ENCODE data around the gene FIBCD1.

Gene FIBCD1

DNA sequence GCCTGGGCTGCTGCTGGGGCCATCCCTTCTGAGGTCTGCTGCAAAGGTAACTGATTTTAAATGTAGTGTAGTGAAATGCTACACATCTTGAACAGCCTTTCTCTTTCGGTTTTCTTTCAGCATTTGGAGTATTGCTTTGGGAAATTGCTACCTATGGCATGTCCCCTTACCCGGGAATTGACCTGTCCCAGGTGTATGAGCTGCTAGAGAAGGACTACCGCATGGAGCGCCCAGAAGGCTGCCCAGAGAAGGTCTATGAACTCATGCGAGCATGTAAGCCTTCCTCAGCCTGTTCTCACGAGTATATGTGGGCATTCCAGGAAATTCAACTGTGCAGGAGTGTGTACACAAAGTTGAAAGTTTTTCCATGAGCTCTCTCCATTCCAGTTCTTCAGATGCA is 60.8 kb downstream of the FIBCD1 start:
- DNase-seq (ENCODE audit: low read depth): no peak

DNA sequence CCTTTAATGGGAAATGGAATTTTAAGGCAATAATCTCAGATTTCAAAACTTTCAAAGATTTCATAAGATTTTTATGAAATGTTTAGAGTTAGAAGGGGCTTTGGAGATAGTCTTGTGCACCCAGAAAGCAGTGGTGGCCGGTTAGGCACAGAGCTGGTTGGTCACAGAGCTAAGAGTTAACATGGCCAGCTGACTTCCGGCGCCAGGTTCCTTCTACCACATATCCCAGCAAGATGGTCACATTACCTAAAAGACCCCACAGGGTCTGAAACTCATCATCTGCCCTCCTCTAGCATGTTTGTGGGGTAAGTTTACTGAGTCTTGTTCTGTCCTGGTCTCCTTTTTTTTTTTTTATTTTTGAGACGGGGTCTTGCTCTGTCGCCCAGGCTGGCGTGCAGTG is 61.7 kb downstream of the FIBCD1 start:
- no peak for DNase-seq (ENCODE audit: low read depth)

DNA sequence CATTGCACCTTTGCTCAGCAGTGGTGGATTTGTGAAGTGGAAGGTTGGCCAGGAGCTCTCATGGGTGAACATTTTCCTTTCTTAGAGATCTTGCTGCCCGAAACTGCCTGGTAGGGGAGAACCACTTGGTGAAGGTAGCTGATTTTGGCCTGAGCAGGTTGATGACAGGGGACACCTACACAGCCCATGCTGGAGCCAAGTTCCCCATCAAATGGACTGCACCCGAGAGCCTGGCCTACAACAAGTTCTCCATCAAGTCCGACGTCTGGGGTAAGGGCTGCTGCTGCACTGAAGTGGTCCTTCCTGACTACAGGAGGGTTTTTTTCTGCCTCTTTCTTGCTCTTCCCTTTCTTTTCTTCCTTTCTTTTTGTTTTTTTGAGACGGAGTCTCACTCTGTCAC is 64.3 kb downstream of the FIBCD1 start:
- DNase-seq (ENCODE audit: low read depth): no peak

DNA sequence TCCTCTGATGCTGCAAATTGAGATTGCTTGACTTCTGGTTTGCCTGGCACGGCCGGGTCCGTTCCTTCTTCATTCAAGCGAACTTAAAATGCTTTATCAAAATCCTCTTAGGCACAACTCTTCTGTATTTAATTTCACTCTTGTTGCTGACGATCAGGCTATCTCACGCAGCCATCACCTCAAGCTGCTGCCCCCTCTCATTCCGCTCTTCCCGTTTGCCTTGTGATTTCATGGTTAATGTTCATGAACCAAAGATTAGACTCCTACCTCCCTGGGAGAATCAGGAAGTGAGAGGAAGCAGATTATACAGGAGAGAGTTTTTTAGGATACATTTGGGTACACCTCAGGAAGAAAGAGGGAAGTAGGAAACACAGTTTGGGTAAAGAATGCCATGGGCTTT is 65.1 kb downstream of the FIBCD1 start:
- DNase-seq (ENCODE audit: low read depth): no peak

DNA sequence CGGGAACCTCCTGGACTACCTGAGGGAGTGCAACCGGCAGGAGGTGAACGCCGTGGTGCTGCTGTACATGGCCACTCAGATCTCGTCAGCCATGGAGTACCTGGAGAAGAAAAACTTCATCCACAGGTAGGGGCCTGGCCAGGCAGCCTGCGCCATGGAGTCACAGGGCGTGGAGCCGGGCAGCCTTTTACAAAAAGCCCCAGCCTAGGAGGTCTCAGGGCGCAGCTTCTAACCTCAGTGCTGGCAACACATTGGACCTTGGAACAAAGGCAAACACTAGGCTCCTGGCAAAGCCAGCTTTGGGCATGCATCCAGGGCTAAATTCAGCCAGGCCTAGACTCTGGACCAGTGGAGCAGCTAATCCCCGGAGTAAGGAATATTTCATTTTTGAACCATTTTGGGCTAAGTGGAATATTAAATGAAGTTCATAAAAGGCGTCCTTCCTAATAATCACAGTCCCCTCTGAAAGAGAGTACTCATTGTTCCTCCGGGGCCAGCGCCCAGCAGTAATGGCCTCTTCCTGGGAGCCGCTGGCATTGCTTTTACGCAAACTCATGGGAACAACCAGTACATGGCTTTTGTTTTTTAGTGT is 66.0 kb downstream of the FIBCD1 start:
- no peak for DNase-seq (ENCODE audit: low read depth)

DNA sequence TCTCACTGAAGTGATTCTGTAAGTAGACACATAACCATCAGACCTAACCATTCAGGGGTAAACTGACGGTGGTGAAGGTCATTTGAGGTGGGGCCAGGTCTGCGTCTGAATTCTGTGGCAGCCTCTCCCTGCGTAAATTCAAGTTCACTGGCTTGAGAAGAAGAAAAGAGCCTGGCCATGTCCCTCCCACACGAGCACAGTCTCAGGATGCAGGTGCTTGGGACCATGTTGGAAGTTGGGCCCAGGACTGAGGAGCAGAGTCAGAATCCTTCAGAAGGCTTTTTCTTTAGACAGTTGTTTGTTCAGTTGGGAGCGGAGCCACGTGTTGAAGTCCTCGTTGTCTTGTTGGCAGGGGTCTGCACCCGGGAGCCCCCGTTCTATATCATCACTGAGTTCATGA is 66.5 kb downstream of the FIBCD1 start:
- no peak for DNase-seq (ENCODE audit: low read depth)

DNA sequence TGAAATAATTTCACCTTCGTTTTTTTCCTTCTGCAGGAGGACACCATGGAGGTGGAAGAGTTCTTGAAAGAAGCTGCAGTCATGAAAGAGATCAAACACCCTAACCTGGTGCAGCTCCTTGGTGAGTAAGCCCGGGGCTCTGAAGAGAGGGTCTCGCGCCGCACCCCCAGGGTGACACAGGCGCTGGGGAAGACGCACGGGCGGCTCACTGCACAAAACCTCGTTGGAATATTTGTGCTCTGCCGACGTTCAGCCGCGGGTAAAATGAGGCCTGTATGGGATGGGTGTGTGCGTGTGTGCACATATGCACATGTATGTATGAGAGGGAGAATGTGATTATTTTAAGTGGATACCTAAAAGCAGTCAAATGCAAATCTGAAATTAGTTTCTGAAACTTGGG is 67.0 kb downstream of the FIBCD1 start:
- DNase-seq (ENCODE audit: low read depth): no peak

DNA sequence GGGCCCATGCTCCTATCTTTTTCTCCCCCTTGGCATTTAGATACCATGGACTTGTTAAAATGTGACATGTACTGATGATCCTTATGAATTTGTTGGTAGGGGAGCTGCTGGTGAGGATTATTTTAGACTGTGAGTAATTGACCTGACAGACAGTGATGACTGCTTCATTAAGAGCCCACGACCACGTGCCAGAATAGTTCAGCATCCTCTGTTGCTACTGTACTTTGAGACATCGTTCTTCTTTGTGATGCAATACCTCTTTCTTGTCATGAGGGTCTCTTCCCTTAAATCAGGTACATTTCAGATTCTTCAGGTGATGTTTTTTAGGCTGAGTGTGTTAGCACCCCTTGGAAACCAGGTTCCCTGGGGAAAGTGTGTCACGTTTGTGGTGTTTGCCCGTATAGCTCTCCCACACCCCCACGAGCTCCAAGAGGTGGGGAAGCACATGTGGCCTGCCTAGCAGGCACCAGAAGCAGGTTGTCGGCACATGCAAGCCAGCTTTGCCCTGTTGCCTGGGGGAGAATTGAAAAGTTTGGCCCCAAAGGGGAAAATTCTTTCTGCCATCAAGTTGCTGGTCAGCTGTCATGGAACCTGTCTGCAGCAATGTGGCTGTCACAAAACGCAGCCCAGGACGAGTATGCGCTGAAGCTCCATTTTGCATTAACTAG is 67.5 kb downstream of the FIBCD1 start:
- no peak for DNase-seq (ENCODE audit: low read depth)

DNA sequence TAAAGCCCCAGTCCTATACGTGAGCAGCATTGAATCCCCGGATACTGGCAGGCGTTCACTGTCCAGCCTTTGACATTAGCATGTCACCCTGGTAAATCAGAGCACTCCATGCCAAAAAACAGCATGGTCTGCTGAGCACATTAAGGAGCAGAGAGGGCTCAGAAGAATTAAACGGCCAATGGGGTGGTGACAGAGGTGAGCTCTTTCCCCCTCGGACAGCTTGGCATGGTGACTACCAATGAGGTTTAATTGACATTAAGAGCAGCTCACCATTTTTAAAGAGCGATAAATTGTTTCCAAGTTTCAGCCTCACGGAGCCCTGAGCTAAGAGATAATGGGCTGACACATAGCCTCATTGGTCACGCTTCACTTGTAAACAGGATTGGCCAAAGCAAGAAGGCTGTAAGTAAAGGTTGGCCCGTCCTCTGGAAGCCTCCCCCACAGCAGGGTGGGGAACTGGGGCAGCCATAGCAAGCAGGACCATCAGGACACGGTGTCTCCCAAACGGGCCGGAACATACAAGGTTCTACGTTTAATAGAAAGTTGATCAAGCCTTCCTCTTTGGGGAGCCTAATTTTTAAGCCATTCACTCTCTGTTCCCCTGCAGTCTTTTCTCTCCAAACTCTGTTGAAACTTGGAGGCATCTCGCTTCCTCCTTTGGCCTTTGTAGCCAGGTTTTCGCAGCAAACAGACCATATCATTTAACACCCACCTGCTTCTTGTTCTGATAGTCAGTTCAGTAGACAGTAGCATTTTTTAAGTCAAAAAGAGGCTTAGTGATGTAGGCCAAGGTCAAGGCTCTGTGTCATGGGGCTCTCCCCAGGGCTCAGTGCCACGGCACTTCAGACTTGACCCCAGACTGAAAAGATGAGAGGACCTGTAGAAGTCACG is 68.3 kb downstream of the FIBCD1 start:
- DNase-seq (ENCODE audit: low read depth): no peak

DNA sequence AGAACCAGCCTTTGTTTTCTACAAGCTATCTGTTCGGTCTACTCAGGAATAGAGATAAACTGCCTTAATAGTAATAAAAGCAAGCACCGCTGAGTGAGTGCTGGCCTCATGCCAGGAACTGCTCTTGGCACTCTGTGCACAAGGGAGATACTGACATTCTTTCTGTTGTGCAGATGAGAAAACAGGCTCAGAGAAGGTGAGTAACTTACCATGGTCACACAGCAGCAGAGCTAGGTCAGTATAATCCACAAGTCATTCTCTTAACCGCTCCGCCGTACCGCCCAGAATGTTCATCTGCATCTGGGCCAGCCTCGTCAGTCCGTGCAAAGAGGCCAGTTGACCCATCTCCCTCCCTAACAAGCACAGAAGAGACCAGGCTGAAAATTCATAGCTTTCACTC is 69.8 kb downstream of the FIBCD1 start:
- no peak for DNase-seq (ENCODE audit: low read depth)

DNA sequence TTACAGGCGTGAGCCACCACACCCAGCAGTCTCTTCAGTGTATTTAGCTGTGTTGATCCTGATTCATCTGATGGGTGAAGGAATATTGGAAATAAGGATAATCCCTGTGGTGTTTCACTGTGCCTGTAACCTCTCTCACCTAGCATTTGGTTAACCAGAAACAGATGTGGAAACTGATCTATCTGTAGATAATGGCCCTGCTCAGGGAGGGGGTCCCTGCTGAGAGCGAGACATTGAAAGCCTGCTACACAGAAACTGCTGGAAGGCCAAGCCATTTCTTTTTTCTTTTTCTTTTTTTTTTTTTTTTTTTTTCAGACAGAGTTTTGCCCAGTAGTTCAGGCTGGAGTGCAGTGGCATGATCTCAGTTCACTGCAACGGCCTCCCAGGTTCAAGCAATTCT is 70.8 kb downstream of the FIBCD1 start:
- DNase-seq (ENCODE audit: low read depth): no peak

DNA sequence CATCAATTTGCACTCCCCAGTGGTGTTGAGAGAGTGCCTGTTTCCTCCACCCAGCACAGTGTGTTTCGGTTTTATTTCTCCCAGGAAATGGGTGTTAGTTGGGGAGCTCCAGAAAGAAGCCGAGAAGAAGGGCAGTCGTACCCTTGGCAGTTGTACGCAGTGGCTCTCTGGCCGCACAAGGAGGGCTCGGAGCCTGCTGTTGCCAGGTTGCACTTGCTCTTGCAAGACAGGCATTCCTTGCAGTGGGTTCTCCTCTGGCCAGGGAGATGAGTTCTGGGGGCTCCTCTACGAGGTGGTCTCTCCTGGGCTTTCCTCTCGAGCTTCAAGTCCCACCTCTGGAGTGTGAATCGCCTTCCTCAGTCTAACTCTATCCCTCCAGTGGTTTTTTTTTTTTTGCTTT is 71.5 kb downstream of the FIBCD1 start:
- no peak for DNase-seq (ENCODE audit: low read depth)

DNA sequence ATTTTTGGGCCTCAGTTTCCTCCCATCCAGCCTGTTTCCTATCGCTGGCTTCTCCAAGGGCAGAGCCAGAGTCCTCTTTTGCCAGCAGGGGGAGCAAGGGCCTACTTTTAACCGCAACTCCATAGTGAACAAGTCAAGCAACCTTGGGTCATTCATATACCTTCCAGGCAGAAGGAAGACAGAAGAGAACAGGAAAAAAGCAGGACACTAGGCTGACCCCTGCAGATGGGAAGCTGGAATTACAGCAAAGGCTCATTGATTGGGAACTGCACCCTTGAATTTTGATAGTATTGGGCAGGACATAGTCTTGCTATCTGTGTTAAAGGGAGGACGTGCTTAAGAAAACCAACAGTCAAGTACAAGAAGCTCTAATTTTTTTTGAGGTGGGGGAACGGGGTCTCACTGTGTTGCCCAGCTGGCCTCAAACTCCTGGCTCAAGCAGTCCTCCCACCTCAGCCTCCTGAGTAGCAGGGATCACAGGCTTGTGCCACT is 72.5 kb downstream of the FIBCD1 start:
- no peak for DNase-seq (ENCODE audit: low read depth)

DNA sequence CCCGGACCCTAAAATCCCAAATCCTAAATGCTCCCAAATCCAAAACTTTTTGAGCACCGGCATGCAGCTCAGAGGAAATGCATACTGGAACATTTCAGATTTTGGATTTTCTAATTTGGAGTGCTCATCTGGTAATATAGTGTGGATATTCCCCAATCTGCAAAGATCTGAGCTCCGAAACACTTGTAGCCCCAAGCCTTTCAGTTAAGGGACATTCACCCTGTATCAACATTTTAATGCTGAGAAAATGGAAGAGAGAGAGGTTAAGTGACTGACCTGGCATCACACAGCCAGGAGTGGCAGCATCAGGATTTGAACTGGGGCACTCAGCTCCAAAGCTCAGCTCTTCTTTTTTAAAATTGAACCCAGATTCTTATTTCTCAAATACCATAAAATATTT is 73.1 kb downstream of the FIBCD1 start:
- no peak for DNase-seq (ENCODE audit: low read depth)

DNA sequence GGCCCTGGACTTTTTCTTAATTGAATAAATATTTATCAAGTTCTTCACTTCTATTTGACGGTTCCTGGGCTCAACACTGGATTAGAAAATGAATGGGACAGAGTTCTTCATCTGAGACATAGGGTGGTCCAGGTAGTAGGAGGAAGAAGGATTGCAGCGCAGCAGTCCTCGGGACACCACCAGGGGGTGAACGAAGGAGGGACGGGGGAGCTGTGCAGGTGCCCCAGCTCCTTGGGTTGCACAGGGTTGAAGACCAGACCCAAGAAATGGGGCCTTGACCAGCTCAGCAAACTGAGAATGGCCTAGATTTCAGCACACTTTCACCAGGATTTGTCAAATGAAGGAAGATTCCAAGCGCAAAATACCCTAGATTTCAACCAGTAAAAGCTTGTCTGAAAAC is 74.5 kb downstream of the FIBCD1 start:
- no peak for DNase-seq (ENCODE audit: low read depth)

DNA sequence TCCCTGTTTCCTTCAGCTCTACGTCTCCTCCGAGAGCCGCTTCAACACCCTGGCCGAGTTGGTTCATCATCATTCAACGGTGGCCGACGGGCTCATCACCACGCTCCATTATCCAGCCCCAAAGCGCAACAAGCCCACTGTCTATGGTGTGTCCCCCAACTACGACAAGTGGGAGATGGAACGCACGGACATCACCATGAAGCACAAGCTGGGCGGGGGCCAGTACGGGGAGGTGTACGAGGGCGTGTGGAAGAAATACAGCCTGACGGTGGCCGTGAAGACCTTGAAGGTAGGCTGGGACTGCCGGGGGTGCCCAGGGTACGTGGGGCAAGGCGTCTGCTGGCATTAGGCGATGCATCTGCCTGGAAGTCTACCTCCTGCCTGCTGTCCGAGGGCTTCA is 76.3 kb downstream of the FIBCD1 start:
- no peak for DNase-seq (ENCODE audit: low read depth)

DNA sequence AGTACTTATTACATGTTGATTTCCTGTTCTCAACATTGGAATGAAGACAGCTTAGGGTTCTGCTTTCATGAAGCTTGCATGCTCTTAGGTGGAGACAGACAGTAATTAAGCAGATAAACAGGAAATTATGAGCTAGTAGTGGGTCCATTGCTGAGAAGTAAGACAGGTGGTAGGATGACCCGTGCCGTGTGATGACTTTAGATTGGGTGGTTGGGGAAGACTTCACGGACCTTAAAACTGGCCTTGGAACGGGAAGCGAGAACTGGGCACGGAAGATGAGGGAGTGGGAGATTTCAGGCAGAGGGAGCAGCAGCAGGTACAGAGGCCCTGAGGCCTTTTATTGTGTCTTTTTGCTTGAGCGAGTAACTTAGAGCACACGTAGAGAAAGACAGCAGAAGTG is 76.8 kb downstream of the FIBCD1 start:
- no peak for DNase-seq (ENCODE audit: low read depth)

DNA sequence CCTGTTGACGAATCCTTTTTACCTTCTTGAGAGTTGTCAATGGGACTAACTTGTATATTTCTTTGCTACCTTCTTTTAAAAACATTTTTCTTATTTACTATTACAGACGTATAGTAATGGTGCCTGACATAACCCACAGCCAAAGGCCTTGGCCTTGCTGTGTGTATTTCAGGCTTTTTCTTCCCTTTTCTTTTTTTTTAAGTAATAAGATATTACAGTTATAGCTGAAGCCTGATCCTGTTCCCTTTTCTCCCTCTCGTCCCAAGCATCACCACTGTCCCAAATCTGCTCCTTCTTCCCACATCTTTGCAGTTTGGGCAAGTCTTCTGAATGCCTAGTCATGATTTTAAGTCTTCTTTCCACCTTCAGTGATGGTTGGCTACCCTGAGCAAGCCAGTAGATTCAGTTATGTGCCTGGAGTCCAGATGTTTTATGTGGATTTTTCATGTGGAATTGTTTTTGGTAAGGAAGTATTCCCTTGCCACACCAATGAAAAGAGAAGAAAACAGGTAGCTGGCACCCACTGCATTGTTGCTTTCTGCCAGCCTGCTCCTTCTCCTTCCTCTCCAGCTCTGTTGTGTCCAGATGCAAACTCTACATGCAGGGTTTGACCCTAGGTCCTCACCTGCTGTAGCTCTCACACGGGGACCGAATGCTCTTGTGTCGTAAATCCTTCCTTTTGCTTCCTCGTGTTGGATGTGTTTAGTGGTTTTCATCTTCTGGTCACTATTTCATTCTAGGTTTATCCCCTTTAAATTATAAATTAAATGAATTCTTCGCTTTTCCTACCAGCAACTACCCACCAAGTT is 77.5 kb downstream of the FIBCD1 start:
- DNase-seq (ENCODE audit: low read depth): no peak

DNA sequence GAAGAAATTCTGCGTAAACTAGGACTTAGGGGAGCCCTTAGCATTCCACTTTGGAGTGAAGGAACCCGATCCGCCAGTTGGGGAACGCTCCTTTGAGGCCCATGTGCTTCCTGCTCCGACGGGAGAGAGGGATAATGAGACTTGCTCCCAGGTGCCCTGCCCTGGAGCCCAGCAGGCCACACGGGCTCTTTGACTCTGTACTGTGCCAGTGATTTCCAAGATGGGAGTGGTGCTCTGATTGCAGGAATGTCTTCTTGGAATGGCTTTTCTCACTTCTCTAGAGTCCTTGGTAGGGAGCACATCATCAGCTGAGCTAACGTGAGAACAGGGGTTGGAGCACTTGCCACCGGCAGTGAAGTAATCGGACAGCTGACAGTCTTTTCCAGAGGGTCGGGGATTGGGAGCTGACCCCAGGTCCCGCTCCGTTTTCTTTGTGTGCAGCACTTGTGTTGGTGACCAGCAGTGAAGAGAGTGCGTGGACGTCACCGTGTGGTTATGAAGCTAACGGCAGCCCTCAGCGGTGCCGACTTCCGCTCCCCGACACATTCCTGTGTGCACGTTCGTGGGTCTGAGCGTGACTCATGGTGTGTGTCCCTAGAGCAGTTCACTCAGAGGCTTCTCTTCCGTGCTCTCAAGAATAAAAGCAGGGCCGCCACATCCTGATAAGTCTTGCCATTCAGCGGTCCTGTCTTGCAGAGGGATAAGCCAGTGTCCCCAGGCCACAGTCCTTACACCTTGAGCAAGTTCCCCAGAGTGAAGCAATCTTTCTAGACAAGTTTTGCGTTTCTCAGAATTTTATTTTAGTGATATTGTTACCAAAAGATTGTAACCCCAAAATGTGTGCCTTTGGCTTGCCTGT is 78.4 kb downstream of the FIBCD1 start:
- DNase-seq (ENCODE audit: low read depth): no peak

DNA sequence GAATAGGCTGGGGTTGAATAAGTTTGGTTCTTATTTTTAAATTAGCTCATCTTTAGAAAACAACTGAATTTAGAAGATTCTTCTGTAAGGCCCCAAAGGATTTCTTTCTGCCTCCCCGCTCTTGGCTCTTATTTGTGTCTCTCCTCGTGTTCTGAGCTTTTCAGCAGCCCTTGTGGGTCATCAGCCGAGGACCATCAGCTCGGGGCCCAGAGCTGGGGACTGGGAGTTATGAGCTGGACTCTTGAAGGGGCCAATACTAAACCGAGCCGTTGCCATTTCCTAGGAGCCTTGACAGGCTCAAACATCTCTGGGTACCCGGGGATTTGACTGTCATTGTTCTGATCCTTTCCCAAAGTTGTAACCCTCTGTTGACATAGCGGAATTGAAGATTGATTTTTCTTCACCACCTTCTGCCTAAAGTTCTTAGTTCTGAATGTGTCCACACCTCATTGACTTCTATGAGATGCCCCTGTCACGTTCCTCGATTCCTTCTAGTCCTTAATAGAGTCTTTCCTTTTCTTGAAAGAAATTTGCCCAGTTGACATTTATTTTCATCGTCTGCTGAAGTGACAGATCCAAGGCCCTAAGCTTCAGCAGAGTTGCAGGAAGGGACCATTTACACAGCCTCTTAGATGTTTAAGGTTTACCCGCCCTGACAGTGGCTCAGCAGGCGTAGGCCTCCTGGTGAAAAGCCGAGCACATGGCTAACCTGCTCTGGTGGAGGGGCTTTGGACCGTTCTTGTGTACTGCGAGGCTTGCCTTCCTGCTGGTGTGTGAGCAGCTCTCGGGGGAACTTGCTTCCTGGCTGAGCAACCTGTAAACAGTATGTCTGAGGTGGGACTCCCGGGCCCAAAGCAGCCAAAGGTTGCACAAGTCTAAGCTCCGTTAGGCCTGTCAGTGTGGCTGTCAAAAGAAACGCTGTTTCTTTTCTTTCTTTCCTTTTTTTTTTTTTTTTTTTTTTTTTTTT is 80.0 kb downstream of the FIBCD1 start:
- no peak for DNase-seq (ENCODE audit: low read depth)
